HepG2 (cell line): Measurements from ENCODE around the gene SPDYE6. TPM values are rescaled to one million over a fixed set of nuclear protein-coding genes. Genes with fewer than 3 reads are reported as not detected.

Source experiments
- ATAC-seq: fragments of 200-7000 bp; cut with Tn5 transposase; 3 replicates; pipeline ENCODE4 v1.9.1; 2020; ENCODE audit warnings: mild to moderate bottlenecking, moderate library complexity
- BruUV-seq: library from RNA; stranded (reverse); fragments of 400-500 nt; replicated peaks from 2 replicates; lab custom pipeline; 2021; lab: Mats Ljungman, UMichigan
- CTCF ChIA-PET: fragments of 300-600 bp; formaldehyde crosslinking; extraction: SDS; loops from one replicate; lab custom pipeline; 2021; ENCODE audit warnings: low total read pairs, inconsistent platforms, low intra/inter-chr PET ratio; lab: Yijun Ruan, JAX
- POLR2A ChIA-PET: fragments of 350-600 bp; sonication (Branson Sonifier 250); formaldehyde crosslinking; loops from one replicate; lab custom pipeline; 2020; ENCODE audit warnings: antibody characterized with exemption, inconsistent platforms; lab: Yijun Ruan, JAX
- DNase-seq: peaks from one replicate; pipeline ENCODE4 v3.0.0-alpha.2; 2015; ENCODE audit warnings: low spot score
- FAIRE-seq: peaks from 3 replicates; lab custom pipeline; 2011; peaks lifted over from hg19 to GRCh38; lab: Jason Lieb, UNC
- H2AFZ ChIP-seq: one replicate; pipeline ENCODE4 v1.6.1; 2011; ENCODE audit warnings: low read length, inconsistent platforms
- H3K27ac ChIP-seq: fragments of 300-600 bp; 3 replicates; pipeline ENCODE4 v1.8.0; 2011; ENCODE audit warnings: mixed run types, mild to moderate bottlenecking, mixed read lengths, low read length, inconsistent platforms; ENCODE audit not compliant: insufficient read depth; ENCODE audit errors: extremely low read length
- H3K27me3 ChIP-seq, 2 experiments: fragments of 200-600 bp in 1 of 2; 2 replicates in 1 of 2; 3 replicates in 1 of 2; pipeline versions ENCODE4 v1.6.0 to v1.8.0; 2011; ENCODE audit warnings: low read length in 2 of 2, mild to moderate bottlenecking in 2 of 2, moderate library complexity in 2 of 2, inconsistent platforms in 1 of 2; ENCODE audit not compliant: insufficient read depth in 2 of 2, control insufficient read depth in 1 of 2
- H3K36me3 ChIP-seq, 2 experiments: fragments of 200-600 bp in 1 of 2; replicated peaks in 1 of 2; 2 replicates in 1 of 2; 3 replicates in 1 of 2; pipeline versions ENCODE4 v1.5.1 to v1.8.0; 2011; ENCODE audit warnings: low read length in 2 of 2, inconsistent platforms in 1 of 2; ENCODE audit not compliant: insufficient read depth in 2 of 2, control insufficient read depth in 1 of 2
- H3K4me1 ChIP-seq: 2 replicates; pipeline ENCODE4 v1.5.1; 2012; ENCODE audit warnings: low read length, inconsistent platforms; ENCODE audit not compliant: insufficient read depth
- H3K4me2 ChIP-seq: 2 replicates; pipeline ENCODE4 v1.6.0; 2011; ENCODE audit warnings: low read depth, low read length, inconsistent platforms
- H3K4me3 ChIP-seq, 3 experiments: fragments of 200-600 bp in 1 of 3; sonication (generic), shearing (Covaris generic) in 1 of 3; replicated peaks in 1 of 3; 2 replicates each; pipeline ENCODE4 v1.5.1; 2011 to 2016; ENCODE audit warnings: low read length in 3 of 3, inconsistent platforms in 2 of 3, low read depth in 2 of 3, mild to moderate bottlenecking in 2 of 3, control low read depth in 1 of 3, mixed read lengths in 1 of 3; ENCODE audit not compliant: insufficient read depth in 1 of 3
- H3K79me2 ChIP-seq: one replicate; pipeline ENCODE4 v1.6.1; 2011; ENCODE audit warnings: low read length, inconsistent platforms; ENCODE audit not compliant: insufficient read depth
- H3K9ac ChIP-seq: 2 replicates; pipeline ENCODE4 v1.6.0; 2011; ENCODE audit warnings: mild to moderate bottlenecking, low read depth, low read length, inconsistent platforms; ENCODE audit not compliant: insufficient read depth
- H3K9me3 ChIP-seq: 2 replicates; pipeline ENCODE4 v1.5.1; 2012; ENCODE audit warnings: mild to moderate bottlenecking, low read length
- H4K20me1 ChIP-seq: 2 replicates; pipeline ENCODE4 v1.6.0; 2011; ENCODE audit warnings: inconsistent platforms, mild to moderate bottlenecking, low read length, moderate library complexity; ENCODE audit not compliant: insufficient read depth
- PPARG ChIP-seq: conservative IDR thresholded peaks from 2 replicates; pipeline ENCODE4 v1.6.1; 2016; ENCODE audit warnings: missing biosample characterization, missing genetic modification reagents
- SMYD3 ChIP-seq: sonication (generic); formaldehyde crosslinking; IDR thresholded peaks from 2 replicates; pipeline ENCODE4 v1.8.1; 2023; ENCODE audit warnings: mild to moderate bottlenecking, missing genetic modification reagents
- ZBTB7B ChIP-seq: sonication (generic); formaldehyde crosslinking; IDR thresholded peaks from 2 replicates; pipeline ENCODE4 v1.4.0; 2020; ENCODE audit warnings: missing genetic modification reagents
- ZMYM3 ChIP-seq: sonication (generic); formaldehyde crosslinking; IDR thresholded peaks from 2 replicates; pipeline ENCODE4 v1.5.1; 2020; ENCODE audit warnings: mild to moderate bottlenecking, missing genetic modification reagents
- ZNF619 ChIP-seq: sonication (generic); formaldehyde crosslinking; IDR thresholded peaks from 2 replicates; pipeline ENCODE4 v1.4.0; 2020; ENCODE audit warnings: mild to moderate bottlenecking, missing genetic modification reagents
- WGBS: methylation state at CpG from one replicate; pipeline ENCODE4 v1.1.6; 2017; ENCODE audit warnings: low lambda C conversion rate; 5-methylcytosine and 5-hydroxymethylcytosine counted together
- in situ Hi-C: cut with HindIII; loops from 2 replicates; pipeline ENCODE4 v1.10.0; 2017; ENCODE audit warnings: low pct_unique_long_range_greater_than_20kb; ENCODE audit not compliant: extremely low pct_ligation_motif_present
- intact Hi-C: fragments of 100-400 bp; cut with micrococcal nuclease; formaldehyde crosslinking; loops from one replicate; pipeline ENCODE4 v1.10.0; 2022; ENCODE audit not compliant: unreplicated experiment
- polyA plus RNA-seq, 8 experiments: library from polyadenylated mRNA; depleted of rRNA in 3 of 8; stranded (reverse) in 7 of 8; unstranded in 1 of 8; fragments of >200 nt; fragmentation: Illumina TruSeq in 4 of 8; extraction: Trizol in 4 of 8; gene quantifications; 2 replicates each; pipeline versions ENCODE4 v1.2.1 to v1.2.3, GENCODE V29; 2011 to 2016; ENCODE audit warnings: low read depth in 4 of 8, missing spikeins in 1 of 8, mixed read lengths in 1 of 8; ENCODE audit not compliant: insufficient read depth in 1 of 8
- total RNA-seq, 5 experiments: library from RNA; depleted of rRNA; stranded (reverse); fragments of >200 nt; fragmentation: Illumina TruSeq; extraction: Trizol; gene quantifications; 2 replicates each; pipeline ENCODE4 v1.2.3, GENCODE V29; 2016; ENCODE audit warnings: low read depth in 1 of 5
- TF ChIP-seq, protein P1 (sequence below): sonication (generic); formaldehyde crosslinking; IDR thresholded peaks from 2 replicates; pipeline ENCODE4 v1.5.0; 2020; ENCODE audit warnings: mild to moderate bottlenecking, missing genetic modification reagents

Gene SPDYE6
- total and polyA plus RNA-seq, 2 of the 13 experiments (the other 11 are each of a cell fraction or from before 2014, with no cell fraction given) = 0.07 TPM; not detected in 1

GRCh38 chr7:102297487-102298218, 58.6 kb downstream of the SPDYE6 start:
- no TSS peak for BruUV-seq
- no peaks in the 10 kb centered on the region for H3K36me3 ChIP-seq
- H3K4me3 ChIP-seq = no peak overlapping the region
- ChIA-PET CTCF (no interaction called here), POLR2A (no interaction called here)
- no peak overlapping the region for H2AFZ ChIP-seq
- no peaks in the 10 kb centered on the region for H3K9me3 ChIP-seq
- no peaks in the 10 kb centered on the region for H4K20me1 ChIP-seq
- no peak for ATAC-seq
- no peak for DNase-seq
- peaks cover 12% of the 10 kb centered on the region for H3K4me1 ChIP-seq
- H3K79me2 ChIP-seq = no peaks in the 10 kb centered on the region
- intact Hi-C loops = no loop called here
- no peak overlapping the region for H3K9ac ChIP-seq
- H3K27me3 ChIP-seq = peaks cover 0 to 9% of the 10 kb centered on the region in 2 experiments; a peak in 1 of 5 replicates
- H3K4me2 ChIP-seq = no peak overlapping the region
- FAIRE-seq = no peak
- in situ Hi-C loops = no loop called here
- H3K27ac ChIP-seq = no peak overlapping the region
- peak; percentile 44; the same call in 1 of the 2 replicates for TF ChIP-seq ZMYM3 (CRISPR knock-in tag)
- TF ChIP-seq ZBTB7B = no peak
- 61% methylated on average over 9 of the region's 10 CpGs for WGBS

- no peaks in the 10 kb centered on the region for H3K36me3 ChIP-seq
- CTCF ChIA-PET = no interaction called here
- H3K4me2 ChIP-seq = no peak overlapping the region
- peaks cover 12% of the 10 kb centered on the region for H3K4me1 ChIP-seq
- BruUV-seq = no TSS peak
- no peaks in the 10 kb centered on the region for H3K79me2 ChIP-seq
- 71% methylated on average over 7 of the region's 7 CpGs for WGBS
- in situ Hi-C loops (no loop called here), intact Hi-C loops (no loop called here)
- H4K20me1 ChIP-seq = peaks cover 5% of the 10 kb centered on the region; the same call in 1 of the 2 replicates
- ATAC-seq (no peak), FAIRE-seq (no peak), DNase-seq (no peak)
- H3K27ac ChIP-seq = no peak overlapping the region
- POLR2A ChIA-PET = no interaction called here
- no peak for TF ChIP-seq ZNF619 (CRISPR knock-in tag)
- no peak for TF ChIP-seq SMYD3 (CRISPR knock-in tag)
- no peak for TF ChIP-seq PPARG (CRISPR knock-in tag)
- TF ChIP-seq, protein P1, sequence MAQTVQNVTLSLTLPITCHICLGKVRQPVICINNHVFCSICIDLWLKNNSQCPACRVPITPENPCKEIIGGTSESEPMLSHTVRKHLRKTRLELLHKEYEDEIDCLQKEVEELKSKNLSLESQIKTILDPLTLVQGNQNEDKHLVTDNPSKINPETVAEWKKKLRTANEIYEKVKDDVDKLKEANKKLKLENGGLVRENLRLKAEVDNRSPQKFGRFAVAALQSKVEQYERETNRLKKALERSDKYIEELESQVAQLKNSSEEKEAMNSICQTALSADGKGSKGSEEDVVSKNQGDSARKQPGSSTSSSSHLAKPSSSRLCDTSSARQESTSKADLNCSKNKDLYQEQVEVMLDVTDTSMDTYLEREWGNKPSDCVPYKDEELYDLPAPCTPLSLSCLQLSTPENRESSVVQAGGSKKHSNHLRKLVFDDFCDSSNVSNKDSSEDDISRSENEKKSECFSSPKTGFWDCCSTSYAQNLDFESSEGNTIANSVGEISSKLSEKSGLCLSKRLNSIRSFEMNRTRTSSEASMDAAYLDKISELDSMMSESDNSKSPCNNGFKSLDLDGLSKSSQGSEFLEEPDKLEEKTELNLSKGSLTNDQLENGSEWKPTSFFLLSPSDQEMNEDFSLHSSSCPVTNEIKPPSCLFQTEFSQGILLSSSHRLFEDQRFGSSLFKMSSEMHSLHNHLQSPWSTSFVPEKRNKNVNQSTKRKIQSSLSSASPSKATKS (CRISPR knock-in tag) = no peak
- H3K9me3 ChIP-seq = no peaks in the 10 kb centered on the region
- H3K4me3 ChIP-seq = no peak overlapping the region
- peaks cover 0 to 9% of the 10 kb centered on the region in 2 experiments; a peak in 1 of 5 replicates for H3K27me3 ChIP-seq
- no peak overlapping the region for H3K9ac ChIP-seq
- H2AFZ ChIP-seq = no peak overlapping the region
Measured at GRCh38 chr7:102296514-102296913, 59.7 kb downstream of the SPDYE6 start.
